Measurements from ENCODE around the gene SND1. TPM values are rescaled to one million over a fixed set of nuclear protein-coding genes. Genes with fewer than 3 reads are reported as not detected.

SND1 gene
- total and polyA plus RNA-seq, 10 of the 15 experiments (the other 5 are each of a cell fraction or from before 2014, with no cell fraction given): 52.4 to 270 (median 146) TPM

GRCh38 chr7:127732306-127732705, 80.3 kb downstream of the SND1 start:
- H2AFZ ChIP-seq (ENCODE audit: control insufficient read depth, low read depth, low read length): no peak overlapping the region
- no peaks in the 10 kb centered on the region for H3K27me3 ChIP-seq (replicated peaks in 1 of 2; ENCODE audit: control insufficient read depth in 2 of 2, insufficient read depth in 2 of 2, low read length in 1 of 2)
- in situ Hi-C loops (cut with MboI): no loop called here
- no peak overlapping the region for H3K27ac ChIP-seq (ENCODE audit: control insufficient read depth, insufficient read depth)
- no peaks in the 10 kb centered on the region for H3K4me1 ChIP-seq (ENCODE audit: control insufficient read depth, insufficient read depth, low read length)
- ChIA-PET RAD21 (ENCODE audit: unreplicated experiment) (no interaction called here), CTCF (interaction anchor here (1.0 to 1.9 kb wide), 3 partner anchors 12 to 24 kb away, joined by 3 to 5 read pairs (median 3); no protein-coding TSS in a partner anchor), SMC1A (ENCODE audit: uncharacterized antibody, unreplicated experiment) (interaction anchor here (0.7 to 2.8 kb wide), 4 partner anchors 9 to 34 kb away, joined by 3 to 11 read pairs (median 3); no protein-coding TSS in a partner anchor), POLR2A (no interaction called here)
- no peaks in the 10 kb centered on the region; the same call in 1 of the 2 replicates for H3K79me2 ChIP-seq (ENCODE audit: control insufficient read depth, insufficient read depth, low read length)
- FAIRE-seq: no peak
- WGBS (ENCODE audit: insufficient coverage, insufficient replicate concordance, low lambda C conversion rate, missing lambda C conversion rate): 93% methylated on average over 2 of the region's 2 CpGs
- H3K36me3 ChIP-seq (ENCODE audit: control insufficient read depth in 2 of 2, insufficient read depth in 2 of 2, low read length in 1 of 2): peaks cover 27 to 28% of the 10 kb centered on the region in 2 experiments
- intact Hi-C loops (cut with micrococcal nuclease; ENCODE audit: unreplicated experiment): no loop called here
- H3K9ac ChIP-seq (ENCODE audit: control insufficient read depth, insufficient read depth, low read length): no peak overlapping the region
- no peak for DNase-seq (ENCODE audit: low read depth, low spot score)
- no peak overlapping the region for H3K4me2 ChIP-seq (ENCODE audit: control insufficient read depth, insufficient read depth)
- H3K4me3 ChIP-seq: no peak overlapping the region
- H4K20me1 ChIP-seq (ENCODE audit: control insufficient read depth, insufficient read depth): no peaks in the 10 kb centered on the region
- no peaks in the 10 kb centered on the region for H3K9me3 ChIP-seq (replicated peaks; ENCODE audit: control insufficient read depth, insufficient read depth, low read length)
- no peak for ATAC-seq
- TF ChIP-seq TCF7 (IDR thresholded peaks at IDR 0.05; ENCODE audit: borderline replicate concordance): no peak
- no peak for TF ChIP-seq LARP7 (IDR thresholded peaks at IDR 0.05)
- no peak for TF ChIP-seq CBX3 (IDR thresholded peaks at IDR 0.05; ENCODE audit: borderline replicate concordance, low read depth)
- no peak for TF ChIP-seq RCOR1 (conservative IDR thresholded peaks at IDR 0.05; ENCODE audit: low read depth, low read length)
- no peak for TF ChIP-seq EED (IDR thresholded peaks at IDR 0.05; ENCODE audit: low read depth)
- TF ChIP-seq GATAD2B (conservative IDR thresholded peaks at IDR 0.05; ENCODE audit: low read depth): no peak
- no peak for TF ChIP-seq HCFC1 (IDR thresholded peaks at IDR 0.05; ENCODE audit: low read length)
- no peak for TF ChIP-seq POLR2A (IDR thresholded peaks at IDR 0.05; ENCODE audit: low read depth, low read length)
- TF ChIP-seq CBFB (IDR thresholded peaks at IDR 0.05; ENCODE audit: low read depth): no peak
- TF ChIP-seq CHD4 (IDR thresholded peaks at IDR 0.05): no peak
- no TSS peak for BruUV-seq (replicated peaks)

GRCh38 chr7:127733986-127734385, 82.0 kb downstream of the SND1 start:
- intact Hi-C loops (cut with micrococcal nuclease; ENCODE audit: unreplicated experiment) (no loop called here), in situ Hi-C loops (cut with MboI) (no loop called here)
- 100% methylated on average over 3 of the region's 3 CpGs for WGBS (ENCODE audit: insufficient coverage, insufficient replicate concordance, low lambda C conversion rate, missing lambda C conversion rate)
- DNase-seq (ENCODE audit: low read depth, low spot score) (no peak), FAIRE-seq (no peak), ATAC-seq (no peak)
- Histone ChIP-seq H3K4me3 (no peak overlapping the region), H3K36me3 (ENCODE audit: control insufficient read depth in 2 of 2, insufficient read depth in 2 of 2, low read length in 1 of 2) (peaks cover 22 to 31% of the 10 kb centered on the region in 2 experiments), H3K27me3 (replicated peaks in 1 of 2; ENCODE audit: control insufficient read depth in 2 of 2, insufficient read depth in 2 of 2, low read length in 1 of 2) (no peaks in the 10 kb centered on the region), H2AFZ (ENCODE audit: control insufficient read depth, low read depth, low read length) (no peak overlapping the region), H4K20me1 (ENCODE audit: control insufficient read depth, insufficient read depth) (no peaks in the 10 kb centered on the region), H3K79me2 (ENCODE audit: control insufficient read depth, insufficient read depth, low read length) (no peaks in the 10 kb centered on the region; the same call in 1 of the 2 replicates), H3K27ac (ENCODE audit: control insufficient read depth, insufficient read depth) (no peak overlapping the region), H3K4me1 (ENCODE audit: control insufficient read depth, insufficient read depth, low read length) (no peaks in the 10 kb centered on the region), H3K9me3 (replicated peaks; ENCODE audit: control insufficient read depth, insufficient read depth, low read length) (no peaks in the 10 kb centered on the region), H3K4me2 (ENCODE audit: control insufficient read depth, insufficient read depth) (no peak overlapping the region), H3K9ac (ENCODE audit: control insufficient read depth, insufficient read depth, low read length) (no peak overlapping the region)
- ChIA-PET CTCF (interaction anchor here (0.9 to 1.6 kb wide), 2 partner anchors 26 to 154 kb away, joined by 3 to 7 read pairs; no protein-coding TSS in a partner anchor), POLR2A (no interaction called here), SMC1A (ENCODE audit: uncharacterized antibody, unreplicated experiment) (interaction anchor here (0.7 to 1.8 kb wide), 5 partner anchors 9 to 61 kb away, joined by 3 to 5 read pairs (median 4); no protein-coding TSS in a partner anchor), RAD21 (ENCODE audit: unreplicated experiment) (interaction anchor here (0.7 to 1.0 kb wide), 2 partner anchors 20 to 61 kb away, joined by 3 read pairs; no protein-coding TSS in a partner anchor)
- no TSS peak for BruUV-seq (replicated peaks)
- no peak for TF ChIP-seq MYC (IDR thresholded peaks at IDR 0.05; ENCODE audit: insufficient read depth, insufficient read length, insufficient replicate concordance, low read length, severe bottlenecking)
- no peak for TF ChIP-seq CHD1 (IDR thresholded peaks at IDR 0.05; ENCODE audit: low read depth, low read length)
- no peak for TF ChIP-seq FOS (IDR thresholded peaks at IDR 0.05; ENCODE audit: borderline replicate concordance, extremely low read depth, insufficient read length)
- TF ChIP-seq YBX1 (IDR thresholded peaks at IDR 0.05): no peak
- TF ChIP-seq RCOR1 (conservative IDR thresholded peaks at IDR 0.05; ENCODE audit: low read depth, low read length): no peak
- no peak for TF ChIP-seq TARDBP (IDR thresholded peaks at IDR 0.05; ENCODE audit: borderline replicate concordance)
- no peak for TF ChIP-seq HDGF (IDR thresholded peaks at IDR 0.05)
- TF ChIP-seq MLLT1 (IDR thresholded peaks at IDR 0.05): no peak

All from GM12878 (cell line).